GM19438 (cell line): Measurements from ENCODE around the gene YEATS2.
"Not testable (repeated sequence)": the region's sequence is repeated elsewhere in the genome, so short reads cannot be mapped to it uniquely, and the experiment has no call there.

Experiments
- ATAC-seq: cut with Tn5 transposase; IDR thresholded peaks from one replicate; pipeline ENCODE4 v1.9.1; 2021; ENCODE audit warnings: low read depth; ENCODE audit not compliant: unreplicated experiment

YEATS2 gene

DNA sequence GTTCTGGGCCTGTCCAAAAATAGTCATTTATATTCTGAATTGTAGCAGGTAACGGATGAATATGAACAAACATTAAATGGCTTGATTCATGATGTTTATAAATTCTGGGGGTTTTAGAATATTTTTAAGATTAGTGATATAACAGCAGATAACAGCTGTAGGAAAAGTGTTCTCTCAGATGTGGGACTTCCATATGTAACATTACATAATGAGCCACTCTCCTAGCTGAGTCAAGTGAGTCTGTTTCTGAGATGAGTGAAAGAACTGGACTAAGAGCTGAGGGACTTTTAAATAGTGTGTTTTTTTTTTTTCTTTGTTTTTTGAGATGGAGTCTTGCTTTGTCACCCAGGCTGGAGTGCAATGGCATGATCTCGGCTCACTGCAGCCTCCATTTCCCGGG, 13.9 kb downstream of the YEATS2 start:
- no peak for ATAC-seq

DNA sequence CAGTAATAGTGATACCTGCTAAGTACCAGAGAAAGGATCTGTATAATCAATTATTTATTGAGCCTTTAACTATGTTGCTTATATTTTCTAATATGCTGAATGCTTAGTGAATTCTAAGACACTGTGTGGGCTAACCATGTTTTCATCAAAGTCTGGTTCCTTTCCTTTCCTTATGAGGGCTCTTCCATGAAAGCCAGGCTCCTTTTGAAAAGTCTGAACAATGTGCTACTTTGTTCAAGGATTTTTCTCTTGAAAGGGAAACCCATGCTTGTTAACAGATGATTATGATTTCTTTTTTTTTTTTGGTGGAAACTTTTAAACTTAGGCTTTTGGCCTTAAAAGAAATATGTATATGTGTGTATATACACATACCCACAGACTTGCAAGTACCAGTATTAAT, 17.0 kb downstream of the YEATS2 start:
- ATAC-seq: no peak

- no peak for ATAC-seq
Observed at GRCh38 chr3:183718012-183718411, 20.4 kb downstream of the YEATS2 start.

DNA sequence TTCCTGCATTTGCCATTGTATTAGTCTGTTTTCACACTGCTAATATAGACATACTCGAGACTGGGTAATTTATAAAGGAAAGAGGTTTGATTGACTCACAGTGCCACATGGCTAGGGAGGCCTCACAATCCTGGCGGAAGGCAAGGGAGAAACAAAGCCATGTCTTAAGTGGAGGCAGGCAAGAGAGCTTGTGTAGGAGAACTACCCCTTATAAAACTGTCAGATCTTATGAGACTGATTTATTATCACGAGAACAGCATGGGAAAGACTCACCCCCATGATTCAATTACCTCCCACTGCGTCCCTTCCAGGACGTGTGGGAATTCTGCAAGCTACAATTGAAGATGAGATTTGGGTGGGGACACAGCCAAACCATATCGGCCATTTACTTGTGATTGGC, 27.8 kb downstream of the YEATS2 start:
- ATAC-seq: no peak

- ATAC-seq: no peak
Observed at GRCh38 chr3:183728204-183728603, 30.6 kb downstream of the YEATS2 start.

DNA sequence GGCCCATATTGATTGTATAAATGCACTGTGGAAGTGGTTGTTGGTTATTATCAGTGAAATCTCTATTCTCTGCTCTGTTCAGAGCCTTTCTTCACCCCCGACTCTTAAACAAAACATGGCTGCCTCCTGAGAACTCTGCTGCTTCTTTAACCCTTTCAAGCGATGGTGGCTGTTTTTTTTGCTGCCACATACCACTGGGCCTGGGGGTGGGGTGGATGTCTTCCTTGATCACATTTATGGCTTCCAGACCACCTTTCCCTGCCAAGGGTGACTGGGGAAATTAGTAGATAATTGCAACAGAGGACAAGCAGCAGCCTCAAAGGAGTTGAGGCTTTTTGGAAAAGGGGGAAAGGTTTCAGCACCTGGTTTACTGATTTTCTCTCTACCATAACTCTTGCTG, 32.8 kb downstream of the YEATS2 start:
- ATAC-seq: no peak

DNA sequence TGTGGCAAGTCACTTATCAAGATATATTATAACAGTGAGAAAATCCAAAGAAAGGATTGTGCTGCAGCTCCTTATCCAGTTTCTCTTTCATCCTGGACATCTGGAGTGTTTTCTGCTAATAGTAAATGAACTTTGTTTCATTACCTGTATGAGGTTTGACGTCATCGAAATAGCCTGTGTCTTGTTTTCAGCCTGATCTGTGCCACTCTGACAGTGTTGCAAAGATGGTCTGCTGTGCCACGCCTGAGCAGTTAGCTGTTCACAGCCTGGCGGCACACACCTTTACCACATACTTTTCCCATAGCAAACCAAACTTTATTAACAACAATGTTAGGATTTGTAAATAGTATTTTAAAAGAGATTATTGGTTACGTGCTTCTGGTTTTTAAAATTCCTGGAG, 34.0 kb downstream of the YEATS2 start:
- no peak for ATAC-seq

DNA sequence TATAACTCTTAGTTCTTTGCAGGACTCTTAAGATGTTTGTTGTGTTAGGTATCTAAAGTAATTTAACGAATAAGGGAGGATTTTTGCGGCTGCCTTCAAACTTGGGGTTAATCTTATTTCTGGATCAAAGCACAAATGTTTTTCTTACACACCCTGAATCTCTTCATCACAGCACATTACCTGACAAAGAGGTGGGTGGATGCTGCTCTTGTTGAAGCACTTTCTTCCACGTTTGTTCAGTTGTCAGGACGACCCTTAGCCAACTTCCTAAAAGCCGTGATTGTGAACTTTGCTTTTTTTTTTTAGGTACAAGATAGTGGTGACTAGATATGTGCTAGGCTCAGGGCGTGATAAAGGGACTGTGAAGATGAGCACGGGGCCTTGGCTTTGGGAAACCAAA, 36.0 kb downstream of the YEATS2 start:
- ATAC-seq: no peak

GRCh38 chr3:183734750-183735494, 37.3 kb downstream of the YEATS2 start:
- no peak for ATAC-seq

- no peak for ATAC-seq
Observed at GRCh38 chr3:183737116-183737515, 39.5 kb downstream of the YEATS2 start.

GRCh38 chr3:183740154-183740553, 42.6 kb downstream of the YEATS2 start:
- not testable (repeated sequence) for ATAC-seq

DNA sequence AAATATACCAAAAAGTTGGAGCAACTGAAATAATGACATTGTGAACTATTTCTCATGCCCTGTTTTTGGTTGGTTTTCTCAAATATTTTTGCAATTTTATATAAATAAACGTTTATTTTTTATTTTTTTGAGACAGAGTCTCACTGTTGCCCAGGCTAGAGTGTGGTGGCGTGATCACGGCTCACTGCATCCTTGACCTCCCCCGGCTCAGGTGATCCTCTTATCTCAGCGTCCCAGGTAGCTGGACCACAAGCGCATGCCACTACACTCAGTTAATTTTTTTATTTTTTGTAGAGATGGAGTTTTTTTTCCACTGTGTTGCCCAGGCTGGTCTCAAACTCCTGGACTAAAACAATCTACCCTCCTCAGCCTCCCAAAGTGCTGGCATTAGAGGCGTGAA, 45.6 kb downstream of the YEATS2 start:
- ATAC-seq: no peak

GRCh38 chr3:183745300-183746098, 47.9 kb downstream of the YEATS2 start:
- ATAC-seq: no peak

DNA sequence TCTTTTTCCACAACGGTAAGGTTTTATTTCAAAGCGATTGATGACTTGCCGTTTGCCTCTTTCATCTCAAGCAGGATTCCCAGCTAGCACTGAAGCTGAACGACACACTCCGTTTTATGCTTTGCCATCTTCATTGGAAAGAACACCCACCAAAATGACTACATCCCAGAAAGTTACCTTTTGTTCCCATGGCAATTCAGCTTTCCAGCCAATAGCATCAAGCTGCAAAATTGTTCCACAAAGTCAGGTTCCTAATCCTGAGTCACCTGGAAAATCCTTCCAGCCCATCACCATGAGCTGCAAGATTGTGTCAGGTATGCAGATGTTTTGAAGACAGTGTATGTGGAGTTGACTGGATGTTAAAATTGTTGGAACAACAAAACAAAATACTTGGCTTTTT, 56.5 kb downstream of the YEATS2 start:
- no peak for ATAC-seq

DNA sequence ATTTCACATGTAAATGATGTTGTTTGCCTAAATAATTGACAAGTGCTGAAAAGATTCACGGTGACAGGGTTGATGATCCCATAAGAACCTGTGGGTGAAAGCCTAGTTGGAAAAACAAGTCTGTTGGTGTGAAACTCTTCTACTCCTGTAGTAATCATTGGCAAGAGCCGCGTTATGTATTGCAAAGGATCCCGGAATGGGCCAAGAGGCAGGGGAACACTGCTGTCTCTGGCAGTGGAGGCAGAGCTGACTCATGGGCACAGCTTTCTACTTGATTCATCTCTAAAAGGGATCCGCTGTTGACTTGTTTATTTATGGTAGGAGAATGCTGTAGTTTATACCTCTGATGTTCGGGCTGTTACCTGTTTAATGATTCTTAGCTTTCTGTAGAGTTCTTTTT, 64.7 kb downstream of the YEATS2 start:
- no peak for ATAC-seq

- no peak for ATAC-seq
Observed at GRCh38 chr3:183764847-183765731, 67.5 kb downstream of the YEATS2 start.

- no peak for ATAC-seq
Observed at GRCh38 chr3:183766107-183766506, 68.5 kb downstream of the YEATS2 start.

GRCh38 chr3:183766745-183767606, 69.4 kb downstream of the YEATS2 start:
- ATAC-seq: peak; percentile 77

GRCh38 chr3:183768114-183768513, 70.5 kb downstream of the YEATS2 start:
- no peak for ATAC-seq

GRCh38 chr3:183769453-183769852, 71.9 kb downstream of the YEATS2 start:
- ATAC-seq: no peak
